Stimulated activated CD4-positive, alpha-beta T cell treated with anti-CD3 and anti-CD28 coated beads, Interleukin-4, amount 100 ng/mL, for 1 hour (primary cell): ENCODE measurements around the gene PIK3CA.
"Not testable (repeated sequence)": the region's sequence is repeated elsewhere in the genome, so short reads cannot be mapped to it uniquely, and the experiment has no call there.

Source experiments
- DNase-seq: peaks from one replicate; pipeline ENCODE4 v3.0.0-alpha.2; 2020

Gene PIK3CA

GRCh38 chr3:179265875-179266274 lies 117.7 kb downstream of the PIK3CA start:
- DNase-seq = no peak

- no peak for DNase-seq
These were observed 118.6 kb downstream of the PIK3CA start for GRCh38 chr3:179266701-179267211.

GRCh38 chr3:179268400-179269051 lies 120.4 kb downstream of the PIK3CA start:
- no peak for DNase-seq

- DNase-seq = no peak
These were observed 121.1 kb downstream of the PIK3CA start for GRCh38 chr3:179269152-179269707.

- no peak for DNase-seq
These were observed 124.2 kb downstream of the PIK3CA start for GRCh38 chr3:179272385-179272784.

GRCh38 chr3:179274434-179274833 lies 126.3 kb downstream of the PIK3CA start:
- not testable (repeated sequence) for DNase-seq

- no peak for DNase-seq
These were observed 127.8 kb downstream of the PIK3CA start for GRCh38 chr3:179276001-179276400.

- no peak for DNase-seq
These were observed 128.6 kb downstream of the PIK3CA start for GRCh38 chr3:179276743-179277142.

- no peak for DNase-seq
These were observed 130.0 kb downstream of the PIK3CA start for GRCh38 chr3:179278151-179278550.

GRCh38 chr3:179278932-179279693 lies 131.0 kb downstream of the PIK3CA start:
- no peak for DNase-seq

GRCh38 chr3:179279837-179280236 lies 131.7 kb downstream of the PIK3CA start:
- no peak for DNase-seq

- no peak for DNase-seq
These were observed 133.7 kb downstream of the PIK3CA start for GRCh38 chr3:179281825-179282224.

GRCh38 chr3:179286331-179286730 lies 138.2 kb downstream of the PIK3CA start:
- DNase-seq = no peak

GRCh38 chr3:179288845-179289244 lies 140.7 kb downstream of the PIK3CA start:
- no peak for DNase-seq

- DNase-seq = no peak
These were observed 141.1 kb downstream of the PIK3CA start for GRCh38 chr3:179289295-179289694.
